Osteoblast (primary cell): ENCODE data around the gene COA8. TPM values are rescaled to one million over a fixed set of nuclear protein-coding genes. Genes with fewer than 3 reads are reported as not detected.

ENCODE experiments used
- DNase-seq: peaks from one replicate; pipeline ENCODE4 v3.0.0; 2011; ENCODE audit warnings: low spot score, mixed read lengths; ENCODE audit not compliant: insufficient read length; ENCODE audit errors: missing footprints
- H2AFZ ChIP-seq: 2 replicates; pipeline ENCODE4 v1.6.0; 2011; ENCODE audit warnings: mild to moderate bottlenecking, low read length
- H3K27ac ChIP-seq: 2 replicates; pipeline ENCODE4 v1.5.1; 2011; ENCODE audit warnings: mild to moderate bottlenecking, low read depth, low read length, moderate library complexity
- H3K27me3 ChIP-seq: 2 replicates; pipeline ENCODE4 v1.6.0; 2012; ENCODE audit warnings: mild to moderate bottlenecking, control low read depth, inconsistent platforms, low read length, moderate library complexity; ENCODE audit not compliant: insufficient read depth
- H3K36me3 ChIP-seq: 2 replicates; pipeline ENCODE4 v1.5.1; 2011; ENCODE audit warnings: mild to moderate bottlenecking, low read length, control low read depth, moderate library complexity; ENCODE audit not compliant: insufficient read depth
- H3K4me1 ChIP-seq: 2 replicates; pipeline ENCODE4 v1.5.1; 2011; ENCODE audit warnings: mild to moderate bottlenecking, low read length, control low read depth, moderate library complexity; ENCODE audit not compliant: insufficient read depth
- H3K4me2 ChIP-seq: 2 replicates; pipeline ENCODE4 v1.6.0; 2011; ENCODE audit warnings: mild to moderate bottlenecking, low read length; ENCODE audit not compliant: insufficient read depth
- H3K4me3 ChIP-seq: fragments of 200-600 bp; sonication (generic); 3 replicates; pipeline ENCODE4 v1.5.1; 2012; ENCODE audit warnings: mild to moderate bottlenecking, low read length, inconsistent platforms; ENCODE audit not compliant: insufficient read depth
- H3K79me2 ChIP-seq: 2 replicates; pipeline ENCODE4 v1.6.0; 2012; ENCODE audit warnings: mild to moderate bottlenecking, low read length, control low read depth, inconsistent platforms; ENCODE audit not compliant: insufficient read depth
- H3K9me3 ChIP-seq: 2 replicates; pipeline ENCODE4 v1.5.1; 2011; ENCODE audit warnings: low read depth, low read length, control low read depth
- H4K20me1 ChIP-seq: 2 replicates; pipeline ENCODE4 v1.6.0; 2012; ENCODE audit warnings: mild to moderate bottlenecking, low read length, control low read depth; ENCODE audit not compliant: insufficient read depth
- total RNA-seq: library from RNA; depleted of rRNA; stranded (reverse); fragments of >200 nt; gene quantifications from 2 replicates; pipeline ENCODE4 v1.2.3, GENCODE V29; 2012
- TF ChIP-seq, protein P1 (sequence below): IDR thresholded peaks from 2 replicates; pipeline ENCODE4 v1.5.1; 2011; ENCODE audit warnings: mild to moderate bottlenecking, low read depth, low read length, moderate library complexity; ENCODE audit errors: extremely low read depth

Gene COA8
- total RNA-seq, 1 donor = 24.6 TPM

DNA sequence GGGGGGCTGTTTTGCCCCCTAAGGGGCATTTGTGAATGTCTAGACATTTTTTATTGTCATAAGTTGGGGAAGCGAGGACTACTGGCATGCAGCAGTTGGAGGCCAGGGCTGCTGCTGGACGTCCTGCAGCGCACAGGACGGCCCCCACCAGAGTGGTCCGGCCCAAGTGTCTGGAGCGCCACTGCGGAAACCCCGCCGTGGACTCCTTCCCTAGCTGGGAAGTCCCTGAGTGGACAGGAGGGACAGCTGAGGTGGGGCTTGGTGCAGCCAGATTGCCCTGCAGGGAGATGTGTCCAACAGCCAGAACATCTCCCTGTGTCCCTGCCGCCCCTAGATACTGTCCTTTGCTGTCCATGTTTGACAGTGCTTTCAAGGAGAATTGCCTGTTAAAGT, 45.6 kb upstream of the COA8 start:
- no peak overlapping the region for H3K27ac ChIP-seq
- H3K4me1 ChIP-seq = peaks cover 37% of the 10 kb centered on the region
- TF ChIP-seq, protein P1, sequence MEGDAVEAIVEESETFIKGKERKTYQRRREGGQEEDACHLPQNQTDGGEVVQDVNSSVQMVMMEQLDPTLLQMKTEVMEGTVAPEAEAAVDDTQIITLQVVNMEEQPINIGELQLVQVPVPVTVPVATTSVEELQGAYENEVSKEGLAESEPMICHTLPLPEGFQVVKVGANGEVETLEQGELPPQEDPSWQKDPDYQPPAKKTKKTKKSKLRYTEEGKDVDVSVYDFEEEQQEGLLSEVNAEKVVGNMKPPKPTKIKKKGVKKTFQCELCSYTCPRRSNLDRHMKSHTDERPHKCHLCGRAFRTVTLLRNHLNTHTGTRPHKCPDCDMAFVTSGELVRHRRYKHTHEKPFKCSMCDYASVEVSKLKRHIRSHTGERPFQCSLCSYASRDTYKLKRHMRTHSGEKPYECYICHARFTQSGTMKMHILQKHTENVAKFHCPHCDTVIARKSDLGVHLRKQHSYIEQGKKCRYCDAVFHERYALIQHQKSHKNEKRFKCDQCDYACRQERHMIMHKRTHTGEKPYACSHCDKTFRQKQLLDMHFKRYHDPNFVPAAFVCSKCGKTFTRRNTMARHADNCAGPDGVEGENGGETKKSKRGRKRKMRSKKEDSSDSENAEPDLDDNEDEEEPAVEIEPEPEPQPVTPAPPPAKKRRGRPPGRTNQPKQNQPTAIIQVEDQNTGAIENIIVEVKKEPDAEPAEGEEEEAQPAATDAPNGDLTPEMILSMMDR = no peak
- H2AFZ ChIP-seq = no peak overlapping the region
- peaks cover 11% of the 10 kb centered on the region for H4K20me1 ChIP-seq
- no peak overlapping the region for H3K4me3 ChIP-seq
- no peak overlapping the region for H3K4me2 ChIP-seq
- DNase-seq = peak; percentile 36
- peaks cover 5% of the 10 kb centered on the region for H3K27me3 ChIP-seq
- no peaks in the 10 kb centered on the region for H3K36me3 ChIP-seq
- H3K9me3 ChIP-seq = no peaks in the 10 kb centered on the region
- no peaks in the 10 kb centered on the region for H3K79me2 ChIP-seq

DNA sequence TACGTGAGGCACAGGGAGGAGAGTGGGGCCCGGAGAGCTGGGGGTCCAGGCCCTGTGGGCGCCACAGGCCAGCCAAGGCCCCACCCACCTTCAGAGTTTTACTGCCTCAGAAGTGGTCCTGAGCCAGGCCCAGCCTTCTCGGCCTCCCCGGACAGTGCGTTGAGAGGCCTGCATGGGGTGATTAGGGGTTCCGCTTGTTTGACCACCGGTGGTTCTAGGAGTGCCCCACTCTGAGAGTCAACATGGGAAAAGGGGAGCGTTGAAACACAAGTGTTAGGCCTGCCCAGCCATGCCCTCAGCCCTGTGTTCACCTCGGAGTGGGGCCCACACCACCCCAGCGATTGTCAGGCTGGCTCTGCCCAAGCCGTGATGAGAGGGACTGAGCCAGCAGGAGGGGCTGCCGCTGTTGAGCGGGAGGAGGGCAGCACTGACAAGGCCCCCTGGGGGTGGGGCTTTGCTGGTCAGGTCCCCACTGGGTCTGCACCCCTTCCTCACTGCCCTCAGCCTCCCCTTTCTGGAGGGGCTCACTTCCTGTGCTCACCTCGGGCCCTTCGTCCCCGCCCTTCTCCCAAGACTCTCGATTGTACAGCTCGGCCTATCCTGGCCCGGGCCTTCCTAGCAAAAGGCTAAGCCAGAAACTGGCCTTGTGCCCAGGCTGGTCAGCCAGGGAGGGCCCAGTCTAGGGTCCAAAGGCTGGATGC, 44.9 kb upstream of the COA8 start:
- Histone ChIP-seq H3K36me3 (no peaks in the 10 kb centered on the region), H3K4me3 (no peak overlapping the region), H3K79me2 (no peaks in the 10 kb centered on the region), H4K20me1 (peaks cover 8% of the 10 kb centered on the region), H3K27ac (no peak overlapping the region), H3K4me1 (peaks cover 32% of the 10 kb centered on the region), H3K4me2 (no peak overlapping the region), H3K9me3 (no peaks in the 10 kb centered on the region), H3K27me3 (peaks cover 11% of the 10 kb centered on the region), H2AFZ (no peak overlapping the region)
- TF ChIP-seq, protein P1 = no peak
- peak; percentile 95 for DNase-seq

DNA sequence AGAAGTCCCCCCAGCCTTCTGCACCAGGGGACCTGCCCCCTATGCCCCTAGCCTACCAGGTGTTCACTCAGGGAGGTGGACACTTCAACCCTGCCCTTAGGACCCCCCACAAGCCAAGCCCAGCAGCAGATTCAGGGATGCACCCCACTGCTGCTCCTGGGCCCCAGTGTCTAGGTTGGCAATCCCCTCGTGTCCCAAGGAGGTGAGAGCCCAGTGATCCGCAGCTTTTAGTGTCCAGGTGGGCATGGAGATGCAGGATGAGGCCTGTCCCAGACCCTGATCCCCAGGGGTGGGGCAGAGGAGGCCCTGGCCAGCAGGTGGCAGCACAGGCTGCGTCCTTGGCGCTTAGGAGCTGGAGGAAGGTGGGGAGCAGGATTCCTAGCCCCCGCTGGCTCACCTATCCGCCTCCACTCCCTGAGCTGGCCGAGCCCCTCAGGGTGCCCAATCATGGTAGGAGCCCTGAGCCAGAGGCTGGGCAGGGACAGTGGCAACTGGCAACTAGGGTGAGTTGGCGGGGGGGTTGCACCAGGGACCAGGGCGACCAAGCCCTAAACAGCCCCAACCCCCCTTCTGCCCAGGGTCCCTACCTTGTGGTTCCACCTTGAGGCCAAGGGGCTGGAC, 44.2 kb upstream of the COA8 start:
- Histone ChIP-seq H4K20me1 (peaks cover 8% of the 10 kb centered on the region), H3K9me3 (no peaks in the 10 kb centered on the region), H3K27me3 (peaks cover 17% of the 10 kb centered on the region), H3K4me1 (peaks cover 26% of the 10 kb centered on the region), H3K27ac (no peak overlapping the region), H3K79me2 (no peaks in the 10 kb centered on the region), H3K36me3 (no peaks in the 10 kb centered on the region), H2AFZ (no peak overlapping the region), H3K4me3 (no peak overlapping the region), H3K4me2 (no peak overlapping the region)
- TF ChIP-seq, protein P1 = peak; percentile 87
- peak; percentile 98 for DNase-seq

DNA sequence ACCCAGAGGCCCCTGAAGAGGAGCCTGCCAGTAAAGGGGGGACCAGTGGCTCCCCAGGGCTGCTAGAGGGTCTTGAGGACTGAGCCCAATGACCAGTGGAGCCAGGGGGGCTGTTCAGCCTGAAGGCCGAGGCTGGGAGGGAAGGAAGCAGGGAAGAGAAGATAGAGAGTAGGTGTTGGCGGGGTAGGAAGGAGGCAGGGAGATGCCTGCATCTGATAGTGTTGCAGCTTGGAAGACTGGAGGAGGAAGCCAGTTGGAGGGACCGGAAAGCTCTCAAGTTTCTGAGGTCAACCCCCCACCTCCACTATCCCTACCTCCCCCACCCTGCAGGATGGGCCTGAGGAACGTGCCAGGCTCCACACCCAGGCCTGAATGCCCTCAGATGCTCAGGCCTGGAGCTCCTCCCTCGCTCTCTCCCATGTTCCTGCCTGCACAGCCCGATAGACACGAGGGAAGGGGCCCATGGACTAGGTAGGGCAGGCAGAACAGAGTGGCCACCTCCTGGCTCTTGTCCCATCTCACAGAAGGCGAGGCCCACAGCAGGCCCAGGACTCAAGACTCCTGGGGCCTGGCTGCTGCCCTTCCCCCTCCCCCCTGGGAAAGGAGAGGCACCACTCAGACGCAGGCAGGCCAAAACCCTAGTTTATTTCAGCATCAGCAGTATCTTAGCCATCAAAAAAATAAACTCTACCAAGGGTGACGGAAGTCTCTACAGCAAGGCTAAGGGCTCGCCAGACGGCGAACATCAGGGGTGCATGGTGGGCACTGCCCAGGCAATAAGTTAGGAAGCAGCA, 43.5 kb upstream of the COA8 start:
- no peak overlapping the region for H3K4me3 ChIP-seq
- peaks cover 25% of the 10 kb centered on the region for H3K27me3 ChIP-seq
- H3K36me3 ChIP-seq = no peaks in the 10 kb centered on the region
- no peak overlapping the region for H2AFZ ChIP-seq
- H4K20me1 ChIP-seq = peaks cover 8% of the 10 kb centered on the region
- no peak overlapping the region for H3K4me2 ChIP-seq
- no peak overlapping the region for H3K27ac ChIP-seq
- H3K79me2 ChIP-seq = no peaks in the 10 kb centered on the region
- peak; percentile 95 for DNase-seq
- peaks cover 23% of the 10 kb centered on the region for H3K4me1 ChIP-seq
- H3K9me3 ChIP-seq = no peaks in the 10 kb centered on the region
- TF ChIP-seq, protein P1 = no peak
